ENCODE measurements around the gene RAB30.

GRCh38 chr11:82944198-82944597, 127.5 kb downstream of the RAB30 start:
- TF ChIP-seq CTCF (IDR thresholded peaks at IDR 0.05; ENCODE audit: poor library complexity, severe bottlenecking) (no peak), SMC3 (conservative IDR thresholded peaks at IDR 0.05; ENCODE audit: poor library complexity) (no peak), TAF1 (IDR thresholded peaks at IDR 0.05; ENCODE audit: low read depth) (no peak), POLR2AphosphoS5 (IDR thresholded peaks at IDR 0.05) (no peak)
